OCI-LY3 (cell line): ENCODE results near the gene TSPO2.

Source experiments
- CTCF ChIP-seq: fragments of 200-600, 300-600 bp; sonication (generic); IDR thresholded peaks from 2 replicates; pipeline ENCODE4 v1.5.1; 2014; ENCODE audit warnings: antibody characterized with exemption, low read length, low read depth
- EZH2phosphoT487 ChIP-seq: fragments of 200-600 bp; shearing (Covaris generic); IDR thresholded peaks from 2 replicates; pipeline ENCODE4 v1.6.1; 2018; ENCODE audit warnings: antibody characterized with exemption, mixed run types, low read depth

- TF ChIP-seq CTCF (no peak), EZH2phosphoT487 (no peak)
Measured at GRCh38 chr6:41013466-41014153, 28.7 kb upstream of the TSPO2 start.
